Measurements from ENCODE around the gene CXCL13. TPM values are rescaled to one million over a fixed set of nuclear protein-coding genes. Genes with fewer than 3 reads are reported as not detected.

CXCL13 gene
- total RNA-seq, 1 donor from 2014 or later, result not detected

DNA sequence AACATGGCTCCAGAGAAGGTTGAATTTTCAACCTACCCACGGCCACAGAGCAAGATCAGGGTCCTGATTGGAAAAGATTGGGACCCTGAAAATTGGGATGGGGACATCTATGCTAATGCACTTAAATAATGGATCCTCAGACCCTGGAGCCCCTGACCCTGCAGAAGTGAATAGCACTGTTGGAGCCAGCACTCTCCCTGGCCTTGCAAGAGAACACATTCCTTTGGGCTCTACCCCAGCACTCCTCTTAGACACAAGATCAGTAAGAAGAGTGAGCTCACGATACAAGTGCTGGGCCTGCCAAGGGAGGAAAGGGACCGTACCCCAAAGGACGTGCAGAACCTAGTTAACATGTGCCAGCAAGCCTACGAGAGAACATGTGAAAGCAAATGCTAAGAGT is 19.9 kb downstream of the CXCL13 start:
- TF ChIP-seq, protein P1, sequence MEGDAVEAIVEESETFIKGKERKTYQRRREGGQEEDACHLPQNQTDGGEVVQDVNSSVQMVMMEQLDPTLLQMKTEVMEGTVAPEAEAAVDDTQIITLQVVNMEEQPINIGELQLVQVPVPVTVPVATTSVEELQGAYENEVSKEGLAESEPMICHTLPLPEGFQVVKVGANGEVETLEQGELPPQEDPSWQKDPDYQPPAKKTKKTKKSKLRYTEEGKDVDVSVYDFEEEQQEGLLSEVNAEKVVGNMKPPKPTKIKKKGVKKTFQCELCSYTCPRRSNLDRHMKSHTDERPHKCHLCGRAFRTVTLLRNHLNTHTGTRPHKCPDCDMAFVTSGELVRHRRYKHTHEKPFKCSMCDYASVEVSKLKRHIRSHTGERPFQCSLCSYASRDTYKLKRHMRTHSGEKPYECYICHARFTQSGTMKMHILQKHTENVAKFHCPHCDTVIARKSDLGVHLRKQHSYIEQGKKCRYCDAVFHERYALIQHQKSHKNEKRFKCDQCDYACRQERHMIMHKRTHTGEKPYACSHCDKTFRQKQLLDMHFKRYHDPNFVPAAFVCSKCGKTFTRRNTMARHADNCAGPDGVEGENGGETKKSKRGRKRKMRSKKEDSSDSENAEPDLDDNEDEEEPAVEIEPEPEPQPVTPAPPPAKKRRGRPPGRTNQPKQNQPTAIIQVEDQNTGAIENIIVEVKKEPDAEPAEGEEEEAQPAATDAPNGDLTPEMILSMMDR (IDR thresholded peaks at IDR 0.05; ENCODE audit: unreplicated experiment), result no peak
- H3K27ac Mint-ChIP-seq (ENCODE audit: unreplicated experiment), result no peak overlapping the region
- no peak overlapping the region for H3K4me3 Mint-ChIP-seq (ENCODE audit: unreplicated experiment)
- no peaks in the 10 kb centered on the region for H3K27me3 Mint-ChIP-seq (ENCODE audit: unreplicated experiment)
- DNase-seq (ENCODE audit: low spot score), result no peak
- H3K36me3 Mint-ChIP-seq (ENCODE audit: low read depth, unreplicated experiment), result no peaks in the 10 kb centered on the region
- H3K4me1 Mint-ChIP-seq (ENCODE audit: unreplicated experiment), result no peaks in the 10 kb centered on the region
- no peaks in the 10 kb centered on the region for H3K9me3 Mint-ChIP-seq (ENCODE audit: unreplicated experiment)

DNA sequence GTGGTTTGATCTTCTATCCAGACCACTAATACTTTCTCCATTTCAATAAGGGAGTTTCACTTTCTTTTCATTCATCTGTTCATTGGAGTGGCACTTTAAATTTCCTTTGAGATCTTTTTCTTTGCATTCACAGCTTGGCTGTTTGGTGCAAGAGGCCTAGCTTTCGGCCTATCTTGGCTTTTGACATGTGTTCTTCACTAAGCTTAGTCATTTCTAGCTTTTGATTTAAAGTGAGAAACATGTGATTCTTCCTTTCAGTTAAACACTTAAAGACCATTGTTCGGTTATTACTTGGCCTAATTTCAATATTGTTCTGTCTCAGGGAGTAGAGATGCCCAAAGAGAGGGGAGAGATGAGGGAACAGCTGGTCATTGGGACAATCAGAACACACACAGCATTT is 24.3 kb downstream of the CXCL13 start:
- H3K27ac Mint-ChIP-seq (ENCODE audit: unreplicated experiment), result no peak overlapping the region
- TF ChIP-seq, protein P1 (IDR thresholded peaks at IDR 0.05; ENCODE audit: unreplicated experiment), result no peak
- no peaks in the 10 kb centered on the region for H3K9me3 Mint-ChIP-seq (ENCODE audit: unreplicated experiment)
- no peaks in the 10 kb centered on the region for H3K27me3 Mint-ChIP-seq (ENCODE audit: unreplicated experiment)
- H3K36me3 Mint-ChIP-seq (ENCODE audit: low read depth, unreplicated experiment), result no peaks in the 10 kb centered on the region
- no peak overlapping the region for H3K4me3 Mint-ChIP-seq (ENCODE audit: unreplicated experiment)
- no peak for DNase-seq (ENCODE audit: low spot score)
- no peaks in the 10 kb centered on the region for H3K4me1 Mint-ChIP-seq (ENCODE audit: unreplicated experiment)

DNA sequence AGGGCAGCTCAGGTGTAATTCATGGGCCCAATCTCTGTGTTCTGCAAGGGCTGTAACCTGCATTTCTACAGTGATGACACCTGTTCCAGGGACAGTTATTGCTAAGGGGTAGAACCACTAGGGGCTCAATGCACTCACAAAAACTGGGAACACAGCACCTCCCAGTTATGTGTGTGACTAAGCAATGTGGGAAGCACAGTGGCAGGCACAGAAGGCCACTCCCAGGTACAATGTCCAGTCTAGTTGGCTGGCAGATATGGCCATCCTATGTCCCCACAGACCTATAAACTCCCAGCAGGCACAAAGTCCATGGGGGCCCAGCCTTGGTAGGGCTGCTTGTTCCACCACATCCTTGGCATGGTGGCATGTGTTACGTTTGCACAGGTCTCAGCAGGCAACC is 25.7 kb downstream of the CXCL13 start:
- no peak overlapping the region for H3K27ac Mint-ChIP-seq (ENCODE audit: unreplicated experiment)
- H3K36me3 Mint-ChIP-seq (ENCODE audit: low read depth, unreplicated experiment), result no peaks in the 10 kb centered on the region
- no peak overlapping the region for H3K4me3 Mint-ChIP-seq (ENCODE audit: unreplicated experiment)
- no peaks in the 10 kb centered on the region for H3K9me3 Mint-ChIP-seq (ENCODE audit: unreplicated experiment)
- H3K27me3 Mint-ChIP-seq (ENCODE audit: unreplicated experiment), result no peaks in the 10 kb centered on the region
- TF ChIP-seq, protein P1 (IDR thresholded peaks at IDR 0.05; ENCODE audit: unreplicated experiment), result no peak
- DNase-seq (ENCODE audit: low spot score), result no peak
- H3K4me1 Mint-ChIP-seq (ENCODE audit: unreplicated experiment), result no peaks in the 10 kb centered on the region

DNA sequence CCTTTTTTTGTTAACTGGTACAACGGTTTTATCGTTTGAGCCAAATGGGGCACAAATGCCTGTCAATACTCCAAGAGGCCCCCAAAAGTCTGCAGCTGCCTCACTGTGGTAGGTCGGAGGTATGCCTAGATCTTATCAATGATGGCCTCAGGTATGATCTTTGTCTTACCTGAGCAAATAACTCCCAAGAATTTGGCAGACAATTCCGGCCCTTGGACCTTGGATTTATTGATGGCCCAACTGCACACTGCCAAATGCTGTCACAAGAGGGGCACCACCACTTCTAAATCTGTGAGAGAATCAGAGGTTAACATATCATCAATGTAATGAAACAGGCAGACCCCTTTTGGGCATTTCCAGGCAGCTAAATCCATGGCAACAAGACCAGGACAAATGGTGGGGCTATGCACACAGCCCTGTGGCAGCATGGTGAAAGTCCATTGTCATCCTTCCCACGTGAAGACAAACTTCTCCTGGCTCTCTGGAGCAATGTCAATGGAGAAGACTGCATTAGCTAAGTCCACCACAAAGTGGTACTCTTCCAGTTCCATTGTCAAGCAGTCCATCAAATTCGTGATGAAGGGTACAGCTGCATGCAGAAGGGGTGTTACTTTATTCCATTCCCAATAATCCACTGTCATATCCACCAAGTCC is 28.6 kb downstream of the CXCL13 start:
- no peak overlapping the region for H3K4me3 Mint-ChIP-seq (ENCODE audit: unreplicated experiment)
- no peak overlapping the region for H3K27ac Mint-ChIP-seq (ENCODE audit: unreplicated experiment)
- H3K27me3 Mint-ChIP-seq (ENCODE audit: unreplicated experiment), result no peaks in the 10 kb centered on the region
- no peaks in the 10 kb centered on the region for H3K36me3 Mint-ChIP-seq (ENCODE audit: low read depth, unreplicated experiment)
- TF ChIP-seq, protein P1 (IDR thresholded peaks at IDR 0.05; ENCODE audit: unreplicated experiment), result no peak
- DNase-seq (ENCODE audit: low spot score), result no peak
- H3K9me3 Mint-ChIP-seq (ENCODE audit: unreplicated experiment), result no peaks in the 10 kb centered on the region
- H3K4me1 Mint-ChIP-seq (ENCODE audit: unreplicated experiment), result no peaks in the 10 kb centered on the region

DNA sequence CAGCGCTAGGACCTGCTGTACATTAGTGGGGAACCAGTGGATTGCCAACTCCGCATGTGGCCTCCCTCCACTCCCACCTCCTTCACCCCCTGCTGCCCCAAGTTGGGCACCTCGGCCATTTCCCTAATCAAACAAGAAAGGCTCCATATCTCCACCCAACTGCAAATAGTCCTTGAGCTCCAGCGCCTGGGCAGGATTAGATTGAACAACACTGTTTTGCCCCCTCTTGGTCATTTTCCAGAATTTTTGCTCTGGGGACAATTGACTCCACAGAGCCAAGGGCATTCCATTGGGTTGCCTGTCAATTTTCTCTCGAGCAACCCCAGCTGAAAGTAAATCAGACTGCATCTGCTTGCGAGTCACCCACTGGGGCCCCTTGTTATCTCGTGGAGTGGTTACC is 29.6 kb downstream of the CXCL13 start:
- TF ChIP-seq, protein P1 (IDR thresholded peaks at IDR 0.05; ENCODE audit: unreplicated experiment), result no peak

More for the DNA sequence above, 29.6 kb downstream of the CXCL13 start:
- Mint-ChIP-seq H3K27ac (ENCODE audit: unreplicated experiment) (no peak overlapping the region), H3K4me3 (ENCODE audit: unreplicated experiment) (no peak overlapping the region), H3K9me3 (ENCODE audit: unreplicated experiment) (no peaks in the 10 kb centered on the region), H3K36me3 (ENCODE audit: low read depth, unreplicated experiment) (no peaks in the 10 kb centered on the region), H3K4me1 (ENCODE audit: unreplicated experiment) (no peaks in the 10 kb centered on the region), H3K27me3 (ENCODE audit: unreplicated experiment) (no peaks in the 10 kb centered on the region)
- no peak for DNase-seq (ENCODE audit: low spot score)

Measured in endothelial cell (in vitro differentiated cells).